Measurements from ENCODE around the gene HSPB6.

- no peak for TF ChIP-seq CTCF (IDR thresholded peaks at IDR 0.05; ENCODE audit: low read depth, low read length, poor library complexity, severe bottlenecking)
- no peak for TF ChIP-seq EZH2phosphoT487 (IDR thresholded peaks at IDR 0.05; ENCODE audit: borderline replicate concordance, low read length)
Observed at GRCh38 chr19:35785339-35785627, 28.5 kb upstream of the HSPB6 start.

Data from DOHH2 (cell line).